Measurements from ENCODE around the gene BEGAIN.
A peak's percentile ranks its signal among the peaks of the same experiment; 100 is the strongest.

The BEGAIN gene

DNA sequence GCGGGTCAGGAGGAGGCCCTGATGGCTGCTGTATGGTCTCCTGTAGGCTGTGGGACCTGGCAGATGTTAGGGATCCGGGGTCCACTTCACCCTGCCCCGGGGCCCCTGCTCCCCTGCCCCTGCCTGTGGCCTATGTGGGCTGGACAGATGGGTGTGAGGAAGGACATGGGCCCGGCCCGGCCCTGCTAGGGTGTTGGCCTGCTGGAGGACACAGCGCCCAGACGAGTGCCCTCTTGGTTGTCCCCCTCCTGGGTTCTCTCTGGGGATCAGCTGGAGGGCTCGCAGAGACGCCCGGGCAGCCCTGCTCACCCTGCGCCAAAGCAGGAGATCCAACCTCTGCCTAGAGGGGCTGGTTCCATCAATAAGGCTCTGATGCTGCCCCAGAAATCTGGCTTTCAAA is 36.2 kb downstream of the BEGAIN start:
- no peak for DNase-seq (ENCODE audit: low read depth, low spot score)

DNA sequence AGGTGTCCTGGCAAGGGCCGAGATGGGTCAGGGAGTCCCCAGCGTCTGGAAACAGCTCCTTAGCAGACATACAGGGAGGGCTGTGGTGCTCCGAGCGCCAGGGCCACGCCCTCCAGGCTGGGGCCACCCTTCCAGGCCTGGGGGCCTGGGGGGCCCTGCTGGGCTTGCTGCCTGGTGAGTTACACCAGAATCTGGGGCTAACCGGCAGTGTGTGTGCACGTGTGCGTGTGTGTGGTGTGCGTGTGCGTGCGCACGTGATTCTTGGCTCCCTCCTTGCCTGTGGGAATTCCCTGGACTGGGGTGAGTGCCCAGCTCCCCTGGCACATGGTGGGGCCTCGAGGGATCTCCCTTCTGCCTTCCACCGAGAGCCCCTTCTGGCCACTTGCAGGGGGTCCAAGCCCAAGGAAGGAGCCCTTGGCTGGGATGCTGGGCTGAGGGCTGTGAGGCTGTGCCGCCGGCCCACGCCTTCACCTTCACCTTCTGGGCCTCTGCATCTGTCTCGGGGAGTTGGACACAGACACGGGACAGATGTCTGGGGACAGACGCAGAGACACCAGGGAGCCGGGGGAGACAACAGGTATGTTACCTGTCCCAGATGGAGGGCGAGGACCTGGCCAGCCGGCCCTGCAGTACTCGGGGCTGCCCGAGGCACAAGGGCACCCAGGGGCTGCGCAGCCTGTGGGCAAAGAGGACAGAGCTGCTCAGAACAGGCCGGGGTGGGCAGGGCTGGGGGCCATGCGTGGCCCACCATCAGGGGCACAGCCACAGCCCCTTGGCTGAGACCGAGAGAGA is 37.2 kb downstream of the BEGAIN start:
- DNase-seq (ENCODE audit: low read depth, low spot score): no peak

DNA sequence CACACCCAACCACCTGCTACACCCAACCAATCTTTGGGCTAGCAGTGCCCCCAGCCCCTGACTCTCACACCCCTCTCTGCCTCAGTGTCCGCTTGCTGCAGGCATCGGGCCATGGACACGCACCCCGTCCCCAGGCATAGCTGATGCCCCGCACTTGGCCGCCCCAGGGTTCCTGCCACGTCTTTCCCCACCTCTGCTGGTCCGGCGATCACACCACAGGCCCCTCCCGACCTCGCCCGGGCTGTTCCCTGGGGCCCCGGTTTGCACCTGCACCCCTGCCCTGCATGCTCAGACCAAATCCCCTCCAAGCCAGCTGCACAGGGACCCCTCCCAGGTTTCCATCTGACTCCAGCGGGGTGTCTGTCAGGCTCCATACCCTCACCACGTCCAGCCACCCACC is 38.3 kb downstream of the BEGAIN start:
- no peak for DNase-seq (ENCODE audit: low read depth, low spot score)

- no peak for DNase-seq (ENCODE audit: low read depth, low spot score)
Measured at GRCh38 chr14:100548295-100548655, 38.9 kb downstream of the BEGAIN start.

- DNase-seq (ENCODE audit: low read depth, low spot score): no peak
Measured at GRCh38 chr14:100547633-100548294, 39.5 kb downstream of the BEGAIN start.

- peak; percentile 55 for DNase-seq (ENCODE audit: low read depth, low spot score)
Measured at GRCh38 chr14:100546051-100546443, 41.2 kb downstream of the BEGAIN start.

DNA sequence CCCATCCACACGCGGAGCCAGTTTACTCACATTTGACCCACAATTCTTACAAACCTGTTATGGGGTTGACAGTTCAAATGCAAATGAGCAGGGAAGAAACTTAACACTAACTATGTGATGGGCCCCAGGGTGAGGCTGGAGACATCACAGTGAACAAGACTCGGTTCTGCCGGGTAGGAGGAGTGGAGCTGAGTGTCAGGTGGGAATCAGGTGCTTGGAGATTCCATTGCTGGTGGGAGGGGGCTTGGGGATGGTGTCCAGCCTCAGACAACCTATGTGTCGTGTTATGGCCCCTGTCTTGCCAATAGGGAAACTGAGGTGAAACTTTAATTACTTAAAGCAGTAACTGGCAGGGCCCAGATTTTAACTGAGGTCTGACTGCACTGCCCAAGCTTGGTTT is 41.9 kb downstream of the BEGAIN start:
- DNase-seq (ENCODE audit: low read depth, low spot score): peak; percentile 23

- no peak for DNase-seq (ENCODE audit: low read depth, low spot score)
Measured at GRCh38 chr14:100544506-100545141, 42.6 kb downstream of the BEGAIN start.

GRCh38 chr14:100543471-100544455 is 43.5 kb downstream of the BEGAIN start:
- no peak for DNase-seq (ENCODE audit: low read depth, low spot score)

GRCh38 chr14:100542619-100543205 is 44.5 kb downstream of the BEGAIN start:
- DNase-seq (ENCODE audit: low read depth, low spot score): no peak

DNA sequence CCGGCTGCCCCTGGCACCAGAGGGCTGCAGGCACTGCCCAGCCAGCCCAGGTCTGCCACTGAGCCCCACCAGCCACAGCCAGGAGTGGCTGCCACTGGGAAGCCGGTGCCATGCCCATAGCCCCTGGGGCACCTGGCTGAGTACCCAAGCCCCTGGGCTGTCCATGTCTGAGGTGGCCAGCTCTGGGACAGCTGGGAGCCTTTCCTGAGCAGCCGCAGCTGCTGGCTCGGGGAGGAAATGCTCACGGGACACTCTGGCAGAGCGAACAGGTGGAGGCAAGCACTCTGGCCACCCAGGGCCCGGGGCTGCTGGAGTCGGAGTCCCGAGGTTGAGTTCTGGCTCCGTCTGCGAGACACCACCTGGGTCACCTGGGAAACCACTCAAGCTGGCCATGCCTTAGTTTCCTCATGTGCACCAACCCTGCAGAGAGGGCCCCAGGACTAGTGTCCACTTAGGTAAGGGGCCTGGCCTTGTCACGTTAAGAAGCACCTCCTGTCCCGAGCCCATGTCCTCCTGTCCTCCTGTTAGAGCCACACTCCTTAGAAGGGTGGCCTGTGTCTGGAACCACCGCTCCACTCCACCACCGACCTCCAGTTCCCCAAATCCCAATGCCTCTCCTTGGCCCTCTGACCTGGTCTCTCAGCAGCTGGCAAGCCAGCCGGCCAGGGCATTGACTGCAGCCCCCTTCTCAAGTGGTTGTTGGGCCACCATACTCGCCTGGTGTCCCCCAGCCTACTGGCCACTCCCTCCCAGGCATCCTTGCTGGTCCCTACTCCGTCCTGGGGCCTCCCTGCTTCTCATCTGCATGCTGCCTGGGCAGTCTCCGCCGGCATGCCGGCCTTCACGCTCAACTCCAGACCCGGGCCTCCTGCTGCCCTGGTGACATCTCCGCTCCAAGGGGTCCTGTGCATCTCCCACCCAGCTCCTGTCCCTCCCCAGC is 45.3 kb downstream of the BEGAIN start:
- no peak for DNase-seq (ENCODE audit: low read depth, low spot score)

DNA sequence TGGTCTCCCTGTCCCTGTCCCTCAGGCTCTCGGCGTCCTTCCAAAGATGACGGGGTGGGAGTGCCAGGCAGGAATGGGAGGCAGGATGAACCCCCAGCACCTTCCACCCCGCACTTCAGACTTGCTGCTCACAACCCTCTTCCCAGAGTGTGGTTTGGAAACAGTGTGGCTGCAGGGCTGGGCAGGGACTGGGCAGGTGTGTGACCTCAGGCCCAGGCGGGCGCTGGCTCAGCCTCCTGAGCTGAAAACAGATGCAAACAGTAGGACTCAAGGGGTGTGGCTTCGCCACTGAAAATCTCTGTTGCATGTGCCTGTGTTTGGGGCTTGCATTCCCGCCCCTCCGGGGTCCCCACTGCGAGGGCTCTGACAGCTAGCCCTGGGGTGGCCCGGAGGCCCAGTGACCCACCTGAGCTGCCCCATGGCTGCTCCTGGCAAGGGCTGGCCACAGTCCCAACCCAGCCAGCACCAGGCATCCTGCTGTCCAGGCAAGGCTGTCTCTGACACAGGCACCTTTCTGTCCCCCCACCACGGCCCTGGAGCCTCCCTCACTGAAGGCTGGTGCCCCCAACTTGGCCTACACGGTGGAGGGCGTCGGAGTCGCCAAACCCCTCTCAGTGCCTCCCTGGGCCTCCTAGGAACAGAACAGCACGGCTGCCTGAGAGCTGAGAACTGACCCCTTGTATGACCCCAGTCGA is 46.1 kb downstream of the BEGAIN start:
- DNase-seq (ENCODE audit: low read depth, low spot score): no peak

GRCh38 chr14:100540141-100540925 is 46.9 kb downstream of the BEGAIN start:
- DNase-seq (ENCODE audit: low read depth, low spot score): peak; percentile 76

DNA sequence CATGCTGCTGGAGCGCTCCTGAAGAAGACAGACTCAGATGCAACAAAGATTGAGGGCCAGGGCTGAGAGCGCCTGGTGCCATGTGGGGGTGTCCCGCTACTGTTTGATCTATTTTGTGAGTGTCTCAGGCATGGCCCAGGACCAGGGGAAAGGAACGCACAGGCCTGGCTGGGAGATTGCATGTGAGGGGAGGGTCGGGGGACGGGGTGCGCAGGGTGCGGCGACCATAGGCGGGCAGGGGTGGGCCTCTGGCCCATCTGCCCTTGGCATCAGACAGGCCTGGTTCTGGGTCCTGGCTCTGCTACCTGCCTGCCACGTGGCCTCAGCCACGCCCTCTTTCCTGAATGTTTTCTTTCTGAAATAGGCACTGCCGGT is 47.5 kb downstream of the BEGAIN start:
- DNase-seq (ENCODE audit: low read depth, low spot score): no peak

DNA sequence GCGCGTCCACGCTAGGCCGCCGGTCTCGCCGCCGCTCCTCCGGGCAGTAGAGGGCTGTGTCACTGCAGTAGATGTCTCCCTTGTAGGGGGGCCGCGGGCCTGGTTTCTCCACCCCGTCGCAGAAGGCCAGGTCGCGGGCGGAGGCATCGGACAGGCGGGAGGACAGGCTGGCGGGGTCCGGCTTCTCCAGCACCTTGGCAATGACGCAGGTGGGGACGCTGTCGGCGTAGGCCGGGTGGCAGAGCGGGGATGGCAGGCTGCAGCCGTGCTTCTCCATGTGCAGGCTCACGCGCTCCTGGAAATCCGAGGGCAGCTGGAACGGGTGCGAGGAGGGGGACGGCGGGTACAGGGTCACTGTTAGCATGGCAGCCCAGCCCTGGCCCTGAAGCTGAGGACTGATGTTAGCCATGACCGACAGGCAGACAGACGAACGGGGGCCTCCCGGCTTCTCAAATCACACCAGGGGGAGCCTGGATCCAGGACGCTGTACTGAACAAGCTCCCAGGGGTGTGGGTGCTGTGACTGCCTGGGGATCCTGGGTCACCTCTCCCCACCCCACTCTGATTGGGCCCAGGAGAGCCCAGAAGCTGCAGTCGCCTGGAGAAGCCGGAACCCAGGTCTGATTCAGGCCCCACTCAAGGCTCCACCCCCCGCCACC is 48.1 kb downstream of the BEGAIN start:
- DNase-seq (ENCODE audit: low read depth, low spot score): no peak

DNA sequence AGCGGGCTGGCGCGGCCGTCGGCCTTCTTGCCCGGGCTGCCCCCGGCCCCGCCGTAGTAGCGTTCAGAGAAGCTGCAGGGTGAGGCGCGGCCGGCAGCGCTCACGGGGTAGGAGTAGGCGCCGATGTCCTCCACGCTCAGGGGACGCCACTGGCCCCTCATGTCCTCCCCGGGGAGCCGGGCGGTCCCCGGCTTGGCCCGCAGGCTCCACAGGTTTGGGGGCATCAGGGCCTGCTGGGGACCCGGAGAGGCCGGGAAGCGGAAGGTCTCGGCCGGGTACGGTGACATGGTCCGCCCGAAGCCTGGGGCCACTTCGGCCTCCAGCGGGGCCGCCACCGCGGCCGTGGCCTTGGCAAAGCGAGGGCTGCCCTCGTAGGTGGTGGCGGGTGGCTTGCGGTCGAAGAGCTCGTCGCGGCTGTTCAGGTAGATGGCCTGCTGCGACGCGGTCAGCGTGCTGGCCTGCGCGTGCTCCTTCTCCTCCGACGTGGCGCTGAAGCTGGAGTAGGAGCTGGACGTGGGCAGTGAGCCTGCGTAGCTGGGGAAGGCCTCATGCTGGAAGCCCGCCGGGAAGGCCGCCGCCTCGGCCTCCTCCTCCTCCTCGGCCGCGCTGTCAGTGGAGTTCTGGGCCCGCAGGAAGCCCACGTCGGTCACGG is 48.7 kb downstream of the BEGAIN start:
- no peak for DNase-seq (ENCODE audit: low read depth, low spot score)

DNA sequence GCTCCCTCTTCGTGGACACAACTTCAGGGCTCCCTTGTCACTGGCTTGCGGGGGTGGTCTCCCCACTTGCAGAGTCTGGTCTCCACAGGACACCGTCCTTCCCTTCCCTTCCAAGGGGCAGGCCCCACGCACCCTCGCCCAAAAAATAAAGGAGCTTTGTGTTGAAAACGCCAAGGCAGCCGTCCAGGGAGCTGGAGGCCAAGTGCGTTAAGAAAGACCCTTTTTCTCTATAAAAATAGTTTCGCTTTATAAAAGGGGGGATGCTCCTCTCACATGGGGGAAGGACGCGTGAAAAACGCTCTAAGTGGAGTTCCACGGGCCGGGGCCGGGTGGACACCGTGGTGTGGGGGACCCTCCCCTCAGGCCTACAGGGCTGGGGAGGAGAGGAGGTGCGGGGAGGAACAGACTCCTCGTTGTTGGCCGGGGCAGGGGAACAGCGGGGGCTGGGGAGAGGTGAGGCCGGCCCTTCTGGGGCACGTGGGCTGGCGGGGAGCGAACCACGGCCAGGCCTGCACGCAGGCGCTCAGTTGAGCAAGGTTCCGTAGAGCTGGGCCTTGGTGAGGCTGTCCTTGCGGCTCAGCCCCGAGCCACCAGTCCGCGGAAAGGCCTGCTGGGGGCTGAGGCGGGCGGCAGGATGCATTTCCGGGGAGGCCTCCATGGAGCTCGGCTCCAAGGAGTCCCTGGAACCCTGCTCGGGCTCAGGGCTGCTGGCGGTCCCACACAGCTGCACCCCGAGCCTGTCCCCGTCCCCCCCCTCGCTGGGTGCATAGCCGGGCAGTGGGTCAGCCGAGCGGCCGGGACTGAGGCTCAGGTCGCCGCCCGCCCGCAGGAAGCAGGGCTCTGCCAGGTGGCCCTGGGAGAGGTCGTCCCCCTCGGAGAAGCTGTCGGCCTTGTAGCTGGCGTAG is 49.5 kb downstream of the BEGAIN start:
- no peak for DNase-seq (ENCODE audit: low read depth, low spot score)

Measured in ELF-1 (cell line).